ENCODE measurements around the gene LINGO1.

- TF ChIP-seq POLR2AphosphoS5 (IDR thresholded peaks at IDR 0.05; ENCODE audit: low read depth, low read length), result no peak
- no peak for TF ChIP-seq TAF1 (IDR thresholded peaks at IDR 0.05; ENCODE audit: low read depth, low read length)
These were observed 30.5 kb upstream of the LINGO1 start for GRCh38 chr15:77663256-77663655.
